Measurements from ENCODE around the gene SSH3.

- no peak for TF ChIP-seq POLR2A (IDR thresholded peaks at IDR 0.05; ENCODE audit: control extremely low read depth in 1 of 2, low read depth in 2 of 2, low read length in 2 of 2)
- TF ChIP-seq YY1 (IDR thresholded peaks at IDR 0.05; ENCODE audit: low read depth, low read length) = no peak
- TF ChIP-seq ZNF274 (IDR thresholded peaks at IDR 0.05; ENCODE audit: borderline replicate concordance, extremely low read depth, low read length) = no peak
- TF ChIP-seq RAD21 (IDR thresholded peaks at IDR 0.05 in 1 of 2, conservative IDR thresholded peaks at IDR 0.05 in 1 of 2; ENCODE audit: low read depth in 2 of 2, low read length in 2 of 2) = no peak
Measured at GRCh38 chr11:67272327-67273259, 30.7 kb upstream of the SSH3 start.
